GM23338 (cell line): ENCODE data around the gene APOA1. TPM values are rescaled to one million over a fixed set of nuclear protein-coding genes. Genes with fewer than 3 reads are reported as not detected.

ENCODE experiments used
- ATAC-seq: fragments of 200-7000 bp; cut with Tn5 transposase; 3 replicates; pipeline ENCODE4 v1.9.1; 2020
- DNase-seq: peaks from one replicate; pipeline ENCODE4 v3.0.0-alpha.2; 2015; ENCODE audit warnings: low spot score
- H2AFZ ChIP-seq: fragments of 200-600 bp; sonication (generic); 2 replicates; pipeline ENCODE4 v1.8.0; 2016; ENCODE audit warnings: antibody characterized with exemption, mild to moderate bottlenecking, moderate library complexity
- H3F3A ChIP-seq: fragments of 200-600 bp; sonication (generic); replicated peaks from 2 replicates; pipeline ENCODE4 v1.8.0; 2017; ENCODE audit warnings: antibody characterized with exemption, mixed run types, low read depth
- H3K27ac ChIP-seq: fragments of 200-600 bp; sonication (generic); 2 replicates; pipeline ENCODE4 v1.6.1; 2016; ENCODE audit warnings: low read depth
- H3K27me3 ChIP-seq: fragments of 200-600 bp; sonication (generic); 2 replicates; pipeline ENCODE4 v1.8.0; 2016; ENCODE audit warnings: mild to moderate bottlenecking, mixed run types, moderate library complexity; ENCODE audit not compliant: insufficient read depth
- H3K36me3 ChIP-seq: fragments of 200-600 bp; sonication (generic); 2 replicates; pipeline ENCODE4 v1.8.0; 2016; ENCODE audit warnings: mild to moderate bottlenecking; ENCODE audit not compliant: insufficient read depth
- H3K4me1 ChIP-seq: fragments of 200-600 bp; sonication (generic); 2 replicates; pipeline ENCODE4 v1.8.0; 2016; ENCODE audit warnings: mild to moderate bottlenecking, moderate library complexity; ENCODE audit not compliant: insufficient read depth
- H3K4me2 ChIP-seq: fragments of 200-600 bp; sonication (generic); 2 replicates; pipeline ENCODE4 v1.7.1; 2017; ENCODE audit warnings: mixed run types
- H3K4me3 ChIP-seq: fragments of 200-600 bp; sonication (generic); 2 replicates; pipeline ENCODE4 v1.6.1; 2016; ENCODE audit warnings: mixed run types
- H3K79me2 ChIP-seq: fragments of 200-600 bp; sonication (generic); replicated peaks from 2 replicates; pipeline ENCODE4 v1.8.0; 2017; ENCODE audit warnings: mild to moderate bottlenecking; ENCODE audit not compliant: insufficient read depth
- H3K9me2 ChIP-seq: fragments of 200-600 bp; sonication (generic); 2 replicates; pipeline ENCODE4 v1.8.0; 2017; ENCODE audit not compliant: insufficient read depth
- H4K20me1 ChIP-seq: fragments of 200-600 bp; sonication (generic); replicated peaks from 2 replicates; pipeline ENCODE4 v1.8.0; 2017; ENCODE audit warnings: mild to moderate bottlenecking; ENCODE audit not compliant: insufficient read depth
- H3K27ac Mint-ChIP-seq: 2 replicates; pipeline ENCODE4 v1.8.0; 2020; ENCODE audit warnings: inconsistent platforms, mild to moderate bottlenecking, moderate library complexity, mixed read lengths
- H3K27me3 Mint-ChIP-seq: 3 replicates; pipeline ENCODE4 v1.8.0; 2022; ENCODE audit warnings: low read depth, mild to moderate bottlenecking, moderate library complexity, mixed read lengths, inconsistent platforms; ENCODE audit not compliant: insufficient read depth, poor library complexity
- H3K36me3 Mint-ChIP-seq: 3 replicates; pipeline ENCODE4 v1.8.0; 2021; ENCODE audit warnings: low read depth, mild to moderate bottlenecking, inconsistent platforms, moderate library complexity, mixed read lengths
- H3K4me1 Mint-ChIP-seq: 3 replicates; pipeline ENCODE4 v1.8.0; 2020; ENCODE audit warnings: mild to moderate bottlenecking, inconsistent platforms, mixed read lengths
- H3K4me3 Mint-ChIP-seq: 3 replicates; pipeline ENCODE4 v1.8.0; 2021; ENCODE audit warnings: moderate library complexity, mild to moderate bottlenecking, inconsistent platforms, mixed read lengths
- H3K9me3 Mint-ChIP-seq: 3 replicates; pipeline ENCODE4 v1.8.0; 2020; ENCODE audit warnings: moderate library complexity, mild to moderate bottlenecking, inconsistent platforms, mixed read lengths
- CREB1 ChIP-seq: fragments of 250-450 bp; sonication (Bioruptor Pico); IDR thresholded peaks from 2 replicates; pipeline ENCODE4 v1.5.0; 2020; ENCODE audit warnings: low read depth, mild to moderate bottlenecking, moderate library complexity
- CTCF ChIP-seq, 2 experiments: fragments of 200-600 bp in 1 of 2; sonication (generic) in 1 of 2; conservative IDR thresholded peaks; 2 replicates each; pipeline versions ENCODE4 v1.5.1 to v1.6.1; 2016 to 2017; ENCODE audit warnings: antibody characterized with exemption in 2 of 2, low read depth in 2 of 2, mild to moderate bottlenecking in 2 of 2, moderate library complexity in 1 of 2
- ETS1 ChIP-seq: IDR thresholded peaks from 2 replicates; pipeline ENCODE4 v1.6.1; 2016; ENCODE audit warnings: antibody characterized with exemption
- EZH2 ChIP-seq: fragments of 200-600 bp; sonication (generic); IDR thresholded peaks from one replicate; pipeline ENCODE4 v1.8.0; 2017; ENCODE audit warnings: antibody characterized with exemption, mild to moderate bottlenecking, low read depth; ENCODE audit not compliant: unreplicated experiment
- EZH2phosphoT487 ChIP-seq: fragments of 200-600 bp; sonication (generic); IDR thresholded peaks from one replicate; pipeline ENCODE4 v1.8.1; 2018; ENCODE audit warnings: antibody characterized with exemption; ENCODE audit not compliant: unreplicated experiment
- JUNB ChIP-seq: IDR thresholded peaks from one replicate; pipeline ENCODE4 v1.6.1; 2016; ENCODE audit warnings: antibody characterized with exemption; ENCODE audit not compliant: unreplicated experiment
- NANOG ChIP-seq: IDR thresholded peaks from 2 replicates; pipeline ENCODE4 v1.6.1; 2016; ENCODE audit warnings: antibody characterized with exemption, borderline replicate concordance
- POLR2AphosphoS5 ChIP-seq: IDR thresholded peaks from 2 replicates; pipeline ENCODE4 v1.6.1; 2016; ENCODE audit warnings: antibody characterized with exemption, low read depth
- STAT1 ChIP-seq: IDR thresholded peaks from one replicate; pipeline ENCODE4 v1.6.1; 2016; ENCODE audit warnings: antibody characterized with exemption; ENCODE audit not compliant: unreplicated experiment
- ZNF114 ChIP-seq: fragments of 250-450 bp; sonication (Bioruptor Pico); IDR thresholded peaks from 2 replicates; pipeline ENCODE4 v1.5.0; 2020; ENCODE audit warnings: mild to moderate bottlenecking, moderate library complexity
- ZNF331 ChIP-seq: fragments of 250-450 bp; sonication (Bioruptor Pico); IDR thresholded peaks from 2 replicates; pipeline ENCODE4 v1.5.0; 2020; ENCODE audit warnings: low read depth, mild to moderate bottlenecking, moderate library complexity
- polyA plus RNA-seq: library from polyadenylated mRNA; unstranded; fragments of >200 nt; fragmentation: Nextera tagmentation; extraction: Ambion mirVana; gene quantifications from 2 replicates; pipeline ENCODE4 v1.2.1, GENCODE V29; 2016
- total RNA-seq: library from RNA; depleted of rRNA; stranded (reverse); fragments of >200 nt; shearing (Covaris generic); gene quantifications from 2 replicates; pipeline ENCODE4 v1.2.3, GENCODE V29; 2014
- TF ChIP-seq, protein P1 (sequence below): fragments of 250-450 bp; sonication (Bioruptor Pico); IDR thresholded peaks from 2 replicates; pipeline ENCODE4 v1.5.0; 2020; ENCODE audit warnings: mild to moderate bottlenecking, moderate library complexity
- TF ChIP-seq, protein P2 (sequence below): IDR thresholded peaks from one replicate; pipeline ENCODE4 v1.6.1; 2018; ENCODE audit warnings: antibody characterized with exemption; ENCODE audit not compliant: unreplicated experiment

The APOA1 gene
- total and polyA plus RNA-seq, 2 experiments from 2014 or later = 0.60 TPM; not detected in 1

DNA sequence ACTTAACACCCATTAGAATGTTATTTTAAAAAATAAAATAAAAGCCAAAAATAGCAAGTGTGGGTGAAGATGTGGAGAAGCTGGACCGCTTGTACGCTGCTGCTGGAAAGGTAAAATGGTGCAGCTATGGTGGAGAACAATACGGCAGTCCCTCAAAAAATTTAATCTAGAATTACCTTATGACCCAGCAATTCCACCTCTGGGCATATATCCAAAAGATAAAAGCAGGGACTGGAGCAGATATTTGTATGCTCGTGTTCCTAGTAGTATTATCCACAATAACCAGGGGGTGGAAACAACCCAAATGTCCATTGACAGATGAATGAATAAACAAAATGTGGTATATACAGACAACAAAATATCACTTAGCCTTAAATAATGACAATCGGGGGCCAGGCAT lies 39.6 kb downstream of the APOA1 start:
- no peak for DNase-seq
- Histone ChIP-seq H3F3A (no peaks in the 10 kb centered on the region), H3K27me3 (no peaks in the 10 kb centered on the region), H3K9me2 (peaks cover 6% of the 10 kb centered on the region; the same call in 1 of the 2 replicates), H3K79me2 (no peaks in the 10 kb centered on the region), H4K20me1 (no peaks in the 10 kb centered on the region), H3K4me1 (no peaks in the 10 kb centered on the region; the same call in 1 of the 2 replicates), H3K27ac (no peak overlapping the region), H2AFZ (no peak overlapping the region), H3K36me3 (no peaks in the 10 kb centered on the region), H3K4me3 (no peak overlapping the region), H3K4me2 (no peak overlapping the region)
- no peak for ATAC-seq
- no peaks in the 10 kb centered on the region for H3K27me3 Mint-ChIP-seq
- H3K36me3 Mint-ChIP-seq = no peaks in the 10 kb centered on the region
- peaks cover 4% of the 10 kb centered on the region for H3K4me1 Mint-ChIP-seq
- H3K9me3 Mint-ChIP-seq = no peaks in the 10 kb centered on the region
- H3K4me3 Mint-ChIP-seq = no peak overlapping the region
- TF ChIP-seq, protein P1, sequence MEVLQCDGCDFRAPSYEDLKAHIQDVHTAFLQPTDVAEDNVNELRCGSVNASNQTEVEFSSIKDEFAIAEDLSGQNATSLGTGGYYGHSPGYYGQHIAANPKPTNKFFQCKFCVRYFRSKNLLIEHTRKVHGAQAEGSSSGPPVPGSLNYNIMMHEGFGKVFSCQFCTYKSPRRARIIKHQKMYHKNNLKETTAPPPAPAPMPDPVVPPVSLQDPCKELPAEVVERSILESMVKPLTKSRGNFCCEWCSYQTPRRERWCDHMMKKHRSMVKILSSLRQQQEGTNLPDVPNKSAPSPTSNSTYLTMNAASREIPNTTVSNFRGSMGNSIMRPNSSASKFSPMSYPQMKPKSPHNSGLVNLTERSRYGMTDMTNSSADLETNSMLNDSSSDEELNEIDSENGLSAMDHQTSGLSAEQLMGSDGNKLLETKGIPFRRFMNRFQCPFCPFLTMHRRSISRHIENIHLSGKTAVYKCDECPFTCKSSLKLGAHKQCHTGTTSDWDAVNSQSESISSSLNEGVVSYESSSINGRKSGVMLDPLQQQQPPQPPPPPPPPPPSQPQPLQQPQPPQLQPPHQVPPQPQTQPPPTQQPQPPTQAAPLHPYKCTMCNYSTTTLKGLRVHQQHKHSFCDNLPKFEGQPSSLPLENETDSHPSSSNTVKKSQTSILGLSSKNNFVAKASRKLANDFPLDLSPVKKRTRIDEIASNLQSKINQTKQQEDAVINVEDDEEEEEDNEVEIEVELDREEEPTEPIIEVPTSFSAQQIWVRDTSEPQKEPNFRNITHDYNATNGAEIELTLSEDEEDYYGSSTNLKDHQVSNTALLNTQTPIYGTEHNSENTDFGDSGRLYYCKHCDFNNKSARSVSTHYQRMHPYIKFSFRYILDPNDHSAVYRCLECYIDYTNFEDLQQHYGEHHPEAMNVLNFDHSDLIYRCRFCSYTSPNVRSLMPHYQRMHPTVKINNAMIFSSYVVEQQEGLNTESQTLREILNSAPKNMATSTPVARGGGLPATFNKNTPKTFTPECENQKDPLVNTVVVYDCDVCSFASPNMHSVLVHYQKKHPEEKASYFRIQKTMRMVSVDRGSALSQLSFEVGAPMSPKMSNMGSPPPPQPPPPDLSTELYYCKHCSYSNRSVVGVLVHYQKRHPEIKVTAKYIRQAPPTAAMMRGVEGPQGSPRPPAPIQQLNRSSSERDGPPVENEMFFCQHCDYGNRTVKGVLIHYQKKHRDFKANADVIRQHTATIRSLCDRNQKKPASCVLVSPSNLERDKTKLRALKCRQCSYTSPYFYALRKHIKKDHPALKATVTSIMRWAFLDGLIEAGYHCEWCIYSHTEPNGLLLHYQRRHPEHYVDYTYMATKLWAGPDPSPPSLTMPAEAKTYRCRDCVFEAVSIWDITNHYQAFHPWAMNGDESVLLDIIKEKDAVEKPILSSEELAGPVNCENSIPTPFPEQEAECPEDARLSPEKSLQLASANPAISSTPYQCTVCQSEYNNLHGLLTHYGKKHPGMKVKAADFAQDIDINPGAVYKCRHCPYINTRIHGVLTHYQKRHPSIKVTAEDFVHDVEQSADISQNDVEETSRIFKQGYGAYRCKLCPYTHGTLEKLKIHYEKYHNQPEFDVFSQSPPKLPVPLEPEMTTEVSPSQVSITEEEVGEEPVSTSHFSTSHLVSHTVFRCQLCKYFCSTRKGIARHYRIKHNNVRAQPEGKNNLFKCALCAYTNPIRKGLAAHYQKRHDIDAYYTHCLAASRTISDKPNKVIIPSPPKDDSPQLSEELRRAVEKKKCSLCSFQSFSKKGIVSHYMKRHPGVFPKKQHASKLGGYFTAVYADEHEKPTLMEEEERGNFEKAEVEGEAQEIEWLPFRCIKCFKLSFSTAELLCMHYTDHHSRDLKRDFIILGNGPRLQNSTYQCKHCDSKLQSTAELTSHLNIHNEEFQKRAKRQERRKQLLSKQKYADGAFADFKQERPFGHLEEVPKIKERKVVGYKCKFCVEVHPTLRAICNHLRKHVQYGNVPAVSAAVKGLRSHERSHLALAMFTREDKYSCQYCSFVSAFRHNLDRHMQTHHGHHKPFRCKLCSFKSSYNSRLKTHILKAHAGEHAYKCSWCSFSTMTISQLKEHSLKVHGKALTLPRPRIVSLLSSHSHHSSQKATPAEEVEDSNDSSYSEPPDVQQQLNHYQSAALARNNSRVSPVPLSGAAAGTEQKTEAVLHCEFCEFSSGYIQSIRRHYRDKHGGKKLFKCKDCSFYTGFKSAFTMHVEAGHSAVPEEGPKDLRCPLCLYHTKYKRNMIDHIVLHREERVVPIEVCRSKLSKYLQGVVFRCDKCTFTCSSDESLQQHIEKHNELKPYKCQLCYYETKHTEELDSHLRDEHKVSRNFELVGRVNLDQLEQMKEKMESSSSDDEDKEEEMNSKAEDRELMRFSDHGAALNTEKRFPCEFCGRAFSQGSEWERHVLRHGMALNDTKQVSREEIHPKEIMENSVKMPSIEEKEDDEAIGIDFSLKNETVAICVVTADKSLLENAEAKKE = no peak
- TF ChIP-seq CTCF (conservative IDR thresholded peaks at IDR 0.05; ENCODE audit: low read depth in 2 of 2) (no peak), JUNB (no peak), NANOG (no peak), CREB1 (no peak), STAT1 (no peak), ZNF114 (CRISPR knock-in tag) (no peak), EZH2 (no peak), EZH2phosphoT487 (no peak), ETS1 (no peak), POLR2AphosphoS5 (no peak), ZNF331 (CRISPR knock-in tag) (no peak)
- TF ChIP-seq, protein P2, sequence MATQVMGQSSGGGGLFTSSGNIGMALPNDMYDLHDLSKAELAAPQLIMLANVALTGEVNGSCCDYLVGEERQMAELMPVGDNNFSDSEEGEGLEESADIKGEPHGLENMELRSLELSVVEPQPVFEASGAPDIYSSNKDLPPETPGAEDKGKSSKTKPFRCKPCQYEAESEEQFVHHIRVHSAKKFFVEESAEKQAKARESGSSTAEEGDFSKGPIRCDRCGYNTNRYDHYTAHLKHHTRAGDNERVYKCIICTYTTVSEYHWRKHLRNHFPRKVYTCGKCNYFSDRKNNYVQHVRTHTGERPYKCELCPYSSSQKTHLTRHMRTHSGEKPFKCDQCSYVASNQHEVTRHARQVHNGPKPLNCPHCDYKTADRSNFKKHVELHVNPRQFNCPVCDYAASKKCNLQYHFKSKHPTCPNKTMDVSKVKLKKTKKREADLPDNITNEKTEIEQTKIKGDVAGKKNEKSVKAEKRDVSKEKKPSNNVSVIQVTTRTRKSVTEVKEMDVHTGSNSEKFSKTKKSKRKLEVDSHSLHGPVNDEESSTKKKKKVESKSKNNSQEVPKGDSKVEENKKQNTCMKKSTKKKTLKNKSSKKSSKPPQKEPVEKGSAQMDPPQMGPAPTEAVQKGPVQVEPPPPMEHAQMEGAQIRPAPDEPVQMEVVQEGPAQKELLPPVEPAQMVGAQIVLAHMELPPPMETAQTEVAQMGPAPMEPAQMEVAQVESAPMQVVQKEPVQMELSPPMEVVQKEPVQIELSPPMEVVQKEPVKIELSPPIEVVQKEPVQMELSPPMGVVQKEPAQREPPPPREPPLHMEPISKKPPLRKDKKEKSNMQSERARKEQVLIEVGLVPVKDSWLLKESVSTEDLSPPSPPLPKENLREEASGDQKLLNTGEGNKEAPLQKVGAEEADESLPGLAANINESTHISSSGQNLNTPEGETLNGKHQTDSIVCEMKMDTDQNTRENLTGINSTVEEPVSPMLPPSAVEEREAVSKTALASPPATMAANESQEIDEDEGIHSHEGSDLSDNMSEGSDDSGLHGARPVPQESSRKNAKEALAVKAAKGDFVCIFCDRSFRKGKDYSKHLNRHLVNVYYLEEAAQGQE = no peak
- no peak overlapping the region for H3K27ac Mint-ChIP-seq
